ENCODE data around the gene RPP38.

The RPP38 gene

GRCh38 chr10:15113766-15114165 lies 16.6 kb downstream of the RPP38 start:
- DNase-seq: no peak

GRCh38 chr10:15116225-15116624 lies 19.1 kb downstream of the RPP38 start:
- DNase-seq: no peak

- no peak for DNase-seq
Observed at GRCh38 chr10:15118615-15119014, 21.5 kb downstream of the RPP38 start.

- no peak for DNase-seq
Observed at GRCh38 chr10:15120523-15120922, 23.4 kb downstream of the RPP38 start.

GRCh38 chr10:15121707-15122106 lies 24.6 kb downstream of the RPP38 start:
- no peak for DNase-seq

- no peak for DNase-seq
Observed at GRCh38 chr10:15122477-15123030, 25.4 kb downstream of the RPP38 start.

- DNase-seq: no peak
Observed at GRCh38 chr10:15123749-15124184, 26.6 kb downstream of the RPP38 start.

GRCh38 chr10:15124190-15124589 lies 27.0 kb downstream of the RPP38 start:
- no peak for DNase-seq

GRCh38 chr10:15124908-15125307 lies 27.8 kb downstream of the RPP38 start:
- DNase-seq: no peak

GRCh38 chr10:15131330-15131729 lies 34.2 kb downstream of the RPP38 start:
- DNase-seq: no peak

- DNase-seq: no peak
Observed at GRCh38 chr10:15136129-15137035, 39.2 kb downstream of the RPP38 start.

- no peak for DNase-seq
Observed at GRCh38 chr10:15137036-15137359, 39.8 kb downstream of the RPP38 start.

- DNase-seq: no peak
Observed at GRCh38 chr10:15137636-15138035, 40.5 kb downstream of the RPP38 start.

- DNase-seq: no peak
Observed at GRCh38 chr10:15140698-15141097, 43.5 kb downstream of the RPP38 start.

- DNase-seq: peak; percentile 35
Observed at GRCh38 chr10:15141136-15142054, 44.2 kb downstream of the RPP38 start.

- DNase-seq: no peak
Observed at GRCh38 chr10:15144788-15145187, 47.6 kb downstream of the RPP38 start.

- DNase-seq: peak; percentile 91
Observed at GRCh38 chr10:15146366-15146765, 49.2 kb downstream of the RPP38 start.

GRCh38 chr10:15147594-15148392 lies 50.6 kb downstream of the RPP38 start:
- DNase-seq: no peak

GRCh38 chr10:15149042-15149771 lies 52.1 kb downstream of the RPP38 start:
- DNase-seq: no peak

GRCh38 chr10:15150563-15150962 lies 53.4 kb downstream of the RPP38 start:
- peak; percentile 98 for DNase-seq

GRCh38 chr10:15152556-15152955 lies 55.4 kb downstream of the RPP38 start:
- no peak for DNase-seq

All from NCI-H146 (cell line).